ENCODE results near the gene KLK14.

The KLK14 gene

DNA sequence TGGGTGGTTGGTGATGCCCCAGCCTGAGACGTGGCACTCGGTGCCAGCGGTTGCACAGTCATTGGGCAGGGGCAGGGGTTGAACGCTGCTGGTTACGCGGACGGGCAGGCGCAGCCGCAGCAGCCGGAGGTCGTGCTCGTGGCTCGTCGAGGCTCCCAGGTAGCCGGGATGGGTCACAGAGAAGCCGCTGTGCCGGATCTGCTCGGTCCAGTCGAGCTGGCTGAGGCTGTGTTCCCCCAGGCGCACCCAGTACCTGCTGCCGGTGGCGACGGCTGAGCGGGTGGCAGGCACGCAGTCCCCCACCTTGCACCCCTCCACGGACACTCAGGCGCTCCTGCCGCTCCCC, 50.8 kb downstream of the KLK14 start:
- DNase-seq = no peak

DNA sequence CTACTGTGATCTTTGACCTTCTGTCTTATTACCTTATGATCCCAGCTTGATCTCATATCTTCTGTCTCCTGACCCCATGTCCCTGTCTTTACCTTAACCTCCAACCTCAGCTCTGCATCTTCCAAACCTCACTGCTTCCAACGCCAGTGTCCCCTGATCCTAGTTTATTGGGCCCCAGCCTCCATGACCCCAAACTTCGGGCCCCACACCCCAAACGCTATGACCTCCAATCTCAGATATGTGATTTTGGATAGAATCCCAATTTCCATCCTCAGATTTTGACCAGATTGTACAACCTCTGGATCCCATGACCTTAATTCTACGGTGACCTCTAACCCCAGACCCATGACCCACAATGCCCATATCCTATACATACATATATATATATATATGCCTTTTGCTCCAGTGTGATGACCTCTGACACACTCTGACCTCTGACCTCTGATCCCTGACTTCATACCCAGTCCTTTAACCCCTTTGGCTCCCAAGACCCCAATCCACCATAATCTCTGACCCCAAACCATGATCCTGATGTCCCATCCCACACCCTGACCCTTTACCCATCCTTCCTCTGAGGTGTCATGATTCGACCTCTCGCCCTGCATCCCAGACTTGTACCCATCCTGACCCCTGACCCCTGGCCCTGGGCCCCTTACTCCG, 51.3 kb downstream of the KLK14 start:
- no peak for DNase-seq

DNA sequence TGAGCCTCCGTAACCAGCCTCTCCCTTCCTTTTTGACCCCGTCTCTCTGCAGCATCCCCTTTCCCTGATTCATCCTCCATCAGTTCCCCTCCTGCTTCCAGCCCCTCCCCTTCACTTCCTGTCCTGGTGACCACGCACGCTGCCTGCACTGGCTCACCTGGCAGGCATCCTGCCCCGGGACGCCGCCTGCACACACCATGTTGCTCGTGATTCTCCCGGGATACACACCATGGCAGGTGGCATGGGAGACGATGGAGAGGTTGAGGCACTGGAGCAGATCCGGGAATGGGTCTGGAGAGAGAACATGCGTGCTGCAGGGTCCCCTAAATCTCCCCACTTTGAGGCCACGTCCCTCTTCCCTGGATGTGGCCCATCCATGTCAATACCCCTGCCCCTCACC, 52.1 kb downstream of the KLK14 start:
- DNase-seq = no peak

DNA sequence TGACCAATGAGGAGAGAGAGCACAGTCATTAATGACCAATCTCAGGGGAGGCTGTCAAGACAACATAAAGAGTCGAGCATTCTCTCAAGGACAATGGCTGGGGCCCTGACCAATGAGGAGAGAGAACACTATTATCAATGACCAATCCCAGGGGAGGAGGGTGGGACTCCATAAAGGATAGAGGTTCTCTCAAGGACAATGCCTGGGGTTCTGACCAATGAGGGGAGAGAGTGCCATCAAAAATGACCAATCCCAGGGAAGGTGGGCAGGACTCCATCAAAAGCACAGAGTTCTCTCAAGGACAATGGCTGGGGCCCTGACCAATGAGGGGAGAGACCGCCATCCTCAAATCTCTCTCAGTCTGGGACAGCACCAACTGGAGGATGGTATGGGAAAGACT, 53.0 kb downstream of the KLK14 start:
- DNase-seq = no peak
